Ishikawa (cell line): ENCODE results near the gene PRPSAP2.

Experiments used
- CEBPB ChIP-seq: IDR thresholded peaks from 2 replicates; pipeline ENCODE4 v1.6.1; 2012
- CREB1 ChIP-seq: IDR thresholded peaks from 2 replicates; pipeline ENCODE4 v1.6.1; 2012; ENCODE audit warnings: low read depth
- EGR1 ChIP-seq: IDR thresholded peaks from 2 replicates; pipeline ENCODE4 v1.6.1; 2012
- EP300 ChIP-seq: IDR thresholded peaks from 2 replicates; pipeline ENCODE4 v1.6.1; 2012; ENCODE audit warnings: borderline replicate concordance
- FOXM1 ChIP-seq: IDR thresholded peaks from 2 replicates; pipeline ENCODE4 v1.6.1; 2012; ENCODE audit warnings: low read depth, borderline replicate concordance
- MAX ChIP-seq: IDR thresholded peaks from 2 replicates; pipeline ENCODE4 v1.6.1; 2012
- NFIC ChIP-seq: IDR thresholded peaks from 2 replicates; pipeline ENCODE4 v1.6.1; 2012
- RAD21 ChIP-seq: IDR thresholded peaks from 2 replicates; pipeline ENCODE4 v1.6.1; 2012; ENCODE audit warnings: low read depth
- REST ChIP-seq: IDR thresholded peaks from 2 replicates; pipeline ENCODE4 v1.6.1; 2012; ENCODE audit warnings: low read depth, mild to moderate bottlenecking
- TAF1 ChIP-seq: IDR thresholded peaks from 2 replicates; pipeline ENCODE4 v1.6.1; 2012; ENCODE audit warnings: low read depth, mild to moderate bottlenecking
- TCF12 ChIP-seq: IDR thresholded peaks from 2 replicates; pipeline ENCODE4 v1.6.1; 2012; ENCODE audit warnings: low read depth
- TEAD4 ChIP-seq: IDR thresholded peaks from 2 replicates; pipeline ENCODE4 v1.6.1; 2012
- YY1 ChIP-seq: IDR thresholded peaks from 2 replicates; pipeline ENCODE4 v1.6.1; 2012; ENCODE audit warnings: low read depth

- TF ChIP-seq EP300 (no peak), EGR1 (no peak), RAD21 (no peak), MAX (no peak), CEBPB (no peak), REST (no peak), NFIC (no peak), FOXM1 (no peak), YY1 (no peak), TCF12 (no peak), TAF1 (no peak), TEAD4 (no peak), CREB1 (no peak)
These were observed 93.3 kb downstream of the PRPSAP2 start for GRCh38 chr17:18950944-18951905.
